ENCODE measurements around the gene ARFGAP3.

Gene ARFGAP3

GRCh38 chr22:42883970-42884369 is 26.9 kb upstream of the ARFGAP3 start:
- no peak for DNase-seq (ENCODE audit: low read depth in 3 of 3)

- no peak for DNase-seq (ENCODE audit: low read depth in 3 of 3)
Observed at GRCh38 chr22:42883121-42883520, 26.0 kb upstream of the ARFGAP3 start.

- no peak for DNase-seq (ENCODE audit: low read depth in 3 of 3)
Observed at GRCh38 chr22:42881982-42882656, 25.0 kb upstream of the ARFGAP3 start.

GRCh38 chr22:42881298-42881697 is 24.2 kb upstream of the ARFGAP3 start:
- no peak for DNase-seq (ENCODE audit: low read depth in 3 of 3)

GRCh38 chr22:42880815-42881214 is 23.7 kb upstream of the ARFGAP3 start:
- no peak for DNase-seq (ENCODE audit: low read depth in 3 of 3)

- no peak for DNase-seq (ENCODE audit: low read depth in 3 of 3)
Observed at GRCh38 chr22:42879371-42880021, 22.4 kb upstream of the ARFGAP3 start.

- DNase-seq (ENCODE audit: low read depth in 3 of 3), result no peak
Observed at GRCh38 chr22:42878561-42879305, 21.7 kb upstream of the ARFGAP3 start.

GRCh38 chr22:42877597-42878340 is 20.7 kb upstream of the ARFGAP3 start:
- no peak for DNase-seq (ENCODE audit: low read depth in 3 of 3)

- DNase-seq (ENCODE audit: low read depth in 3 of 3), result no peak
Observed at GRCh38 chr22:42877158-42877557, 20.1 kb upstream of the ARFGAP3 start.

GRCh38 chr22:42876041-42876440 is 19.0 kb upstream of the ARFGAP3 start:
- DNase-seq (ENCODE audit: low read depth in 3 of 3), result no peak

GRCh38 chr22:42874010-42874409 is 16.9 kb upstream of the ARFGAP3 start:
- no peak for DNase-seq (ENCODE audit: low read depth in 3 of 3)

GRCh38 chr22:42873356-42873755 is 16.3 kb upstream of the ARFGAP3 start:
- no peak for DNase-seq (ENCODE audit: low read depth in 3 of 3)

- no peak for DNase-seq (ENCODE audit: low read depth in 3 of 3)
Observed at GRCh38 chr22:42872821-42873220, 15.7 kb upstream of the ARFGAP3 start.

GRCh38 chr22:42871146-42872050 is 14.3 kb upstream of the ARFGAP3 start:
- no peak for DNase-seq (ENCODE audit: low read depth in 3 of 3)

- DNase-seq (ENCODE audit: low read depth in 3 of 3), result no peak
Observed at GRCh38 chr22:42869888-42870480, 12.9 kb upstream of the ARFGAP3 start.

GRCh38 chr22:42869463-42869862 is 12.4 kb upstream of the ARFGAP3 start:
- no peak for DNase-seq (ENCODE audit: low read depth in 3 of 3)

GRCh38 chr22:42868751-42869251 is 11.7 kb upstream of the ARFGAP3 start:
- no peak for DNase-seq (ENCODE audit: low read depth in 3 of 3)

- no peak for DNase-seq (ENCODE audit: low read depth in 3 of 3)
Observed at GRCh38 chr22:42866100-42866499, 9.0 kb upstream of the ARFGAP3 start.

- no peak for DNase-seq (ENCODE audit: low read depth in 3 of 3)
Observed at GRCh38 chr22:42865536-42865935, 8.5 kb upstream of the ARFGAP3 start.

GRCh38 chr22:42863349-42863961 is 6.4 kb upstream of the ARFGAP3 start:
- DNase-seq (ENCODE audit: low read depth in 3 of 3), result peak; percentile 11 to 47 (median 22)
